Measurements from ENCODE around the gene PACSIN2.

GRCh38 chr22:42887523-42888507 lies 127.1 kb downstream of the PACSIN2 start:
- TF ChIP-seq CTCF (IDR thresholded peaks at IDR 0.05): no peak
- TF ChIP-seq POLR2AphosphoS5 (IDR thresholded peaks at IDR 0.05; ENCODE audit: insufficient read depth in 1 of 2, low read depth in 1 of 2): no peak
